ENCODE measurements around the gene ACKR1.

Gene ACKR1

DNA sequence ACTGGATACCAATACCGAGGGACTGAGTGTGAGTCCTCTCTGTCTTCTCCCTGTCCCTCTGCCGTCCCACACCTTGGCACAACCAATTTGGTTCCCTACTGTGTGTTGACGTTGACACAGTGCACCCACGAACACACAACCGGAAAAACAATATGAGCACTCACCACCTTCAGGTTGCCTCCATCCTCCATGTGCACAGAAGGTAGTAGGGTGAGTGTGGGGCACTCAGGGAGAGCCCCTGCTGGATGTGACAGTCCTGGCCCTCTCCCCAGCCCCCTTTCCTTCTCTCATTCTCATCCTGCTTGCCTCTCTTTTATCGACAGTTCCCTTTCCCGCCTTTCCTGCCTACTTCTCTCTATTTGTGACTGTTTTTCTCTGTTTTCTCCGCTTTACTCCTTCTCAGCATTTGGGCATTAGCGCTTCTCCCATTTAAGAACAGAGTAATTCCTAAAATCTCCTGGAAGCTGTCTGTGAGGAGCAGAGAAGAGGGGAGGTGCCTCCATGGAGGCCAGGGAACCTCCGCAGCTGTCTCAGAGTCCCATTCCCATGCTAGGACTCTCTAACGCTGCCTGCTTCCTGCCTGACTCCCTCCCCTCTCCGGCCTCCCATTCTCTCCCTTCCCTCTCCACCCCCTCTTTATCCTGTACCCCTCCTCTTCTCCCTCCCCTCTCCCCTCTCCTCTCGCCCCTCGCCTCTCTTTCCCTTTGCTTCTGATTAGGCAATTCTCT, 16.9 kb upstream of the ACKR1 start:
- TF ChIP-seq, protein P1, sequence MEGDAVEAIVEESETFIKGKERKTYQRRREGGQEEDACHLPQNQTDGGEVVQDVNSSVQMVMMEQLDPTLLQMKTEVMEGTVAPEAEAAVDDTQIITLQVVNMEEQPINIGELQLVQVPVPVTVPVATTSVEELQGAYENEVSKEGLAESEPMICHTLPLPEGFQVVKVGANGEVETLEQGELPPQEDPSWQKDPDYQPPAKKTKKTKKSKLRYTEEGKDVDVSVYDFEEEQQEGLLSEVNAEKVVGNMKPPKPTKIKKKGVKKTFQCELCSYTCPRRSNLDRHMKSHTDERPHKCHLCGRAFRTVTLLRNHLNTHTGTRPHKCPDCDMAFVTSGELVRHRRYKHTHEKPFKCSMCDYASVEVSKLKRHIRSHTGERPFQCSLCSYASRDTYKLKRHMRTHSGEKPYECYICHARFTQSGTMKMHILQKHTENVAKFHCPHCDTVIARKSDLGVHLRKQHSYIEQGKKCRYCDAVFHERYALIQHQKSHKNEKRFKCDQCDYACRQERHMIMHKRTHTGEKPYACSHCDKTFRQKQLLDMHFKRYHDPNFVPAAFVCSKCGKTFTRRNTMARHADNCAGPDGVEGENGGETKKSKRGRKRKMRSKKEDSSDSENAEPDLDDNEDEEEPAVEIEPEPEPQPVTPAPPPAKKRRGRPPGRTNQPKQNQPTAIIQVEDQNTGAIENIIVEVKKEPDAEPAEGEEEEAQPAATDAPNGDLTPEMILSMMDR (IDR thresholded peaks at IDR 0.05; ENCODE audit: low read depth, low read length, missing control alignments) = no peak
- DNase-seq (ENCODE audit: low read depth) = no peak
- peak overlapping the region; percentile 18; the same call in 1 of the 2 replicates for H3K4me3 ChIP-seq (ENCODE audit: low read depth, low read length)

DNA sequence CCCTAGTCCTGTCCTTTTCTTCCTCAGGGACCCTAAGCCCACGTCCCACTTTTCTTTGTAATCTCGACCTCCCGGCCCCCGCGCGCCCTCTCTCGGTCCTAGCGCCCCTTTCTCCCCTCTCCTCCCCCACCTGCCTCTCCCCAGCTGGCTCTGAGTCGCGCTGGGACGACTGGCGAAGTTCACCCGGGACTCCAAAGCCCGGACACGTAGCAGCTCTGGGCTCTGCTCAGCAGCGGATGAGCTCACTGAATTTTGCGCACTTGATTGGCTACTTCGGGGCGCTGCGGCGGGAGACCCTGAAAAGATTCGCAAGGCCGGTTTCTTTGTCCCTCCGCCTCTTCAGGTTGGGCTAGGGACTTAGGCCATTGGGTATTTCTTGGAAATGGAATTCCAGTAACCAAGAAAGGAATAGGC, 16.3 kb upstream of the ACKR1 start:
- peak overlapping the region; percentile 18; the same call in 1 of the 2 replicates for H3K4me3 ChIP-seq (ENCODE audit: low read depth, low read length)
- TF ChIP-seq, protein P1 (IDR thresholded peaks at IDR 0.05; ENCODE audit: low read depth, low read length, missing control alignments) = no peak
- DNase-seq (ENCODE audit: low read depth) = no peak

DNA sequence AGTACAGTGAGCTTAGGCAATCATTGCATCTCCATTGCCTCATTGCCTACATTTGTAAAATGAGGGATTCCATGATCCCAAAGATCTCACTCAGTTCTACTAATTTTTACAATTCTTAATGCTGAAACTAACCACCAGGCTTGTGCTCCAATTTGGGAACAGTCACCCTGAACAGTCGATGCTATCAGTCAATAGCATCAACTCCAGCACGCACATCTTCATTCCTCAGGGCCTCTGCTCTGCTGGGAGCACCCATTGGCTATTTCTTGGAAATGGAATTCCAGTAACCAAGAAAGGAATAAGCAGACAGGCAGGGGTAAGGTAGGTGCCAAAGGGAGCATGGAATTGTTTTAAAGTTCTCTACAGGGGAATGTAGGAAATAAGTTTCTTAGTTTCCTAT, 14.2 kb upstream of the ACKR1 start:
- DNase-seq (ENCODE audit: low read depth) = no peak
- no peak overlapping the region for H3K4me3 ChIP-seq (ENCODE audit: low read depth, low read length)
- TF ChIP-seq, protein P1 (IDR thresholded peaks at IDR 0.05; ENCODE audit: low read depth, low read length, missing control alignments) = no peak

DNA sequence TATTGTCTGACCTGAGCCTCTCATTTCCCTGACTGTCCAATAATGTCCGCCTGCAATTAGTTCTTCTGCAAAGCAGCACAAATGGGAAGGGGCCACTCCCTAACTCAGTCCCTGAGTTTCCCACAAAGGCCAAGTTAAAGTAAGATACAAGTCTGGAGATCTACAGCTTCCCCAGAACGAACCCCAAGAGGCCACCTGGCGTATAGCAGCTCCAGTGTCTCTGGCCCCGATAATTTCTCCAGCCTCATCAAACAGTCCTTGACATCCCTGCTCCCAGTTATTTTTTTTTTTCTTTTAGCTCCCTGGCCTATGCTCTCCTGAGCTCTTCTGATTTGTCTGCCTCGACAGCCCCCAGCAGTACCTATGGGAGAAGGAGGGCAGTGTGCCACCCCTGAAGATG, 8.1 kb upstream of the ACKR1 start:
- TF ChIP-seq, protein P1 (IDR thresholded peaks at IDR 0.05; ENCODE audit: low read depth, low read length, missing control alignments) = peak; percentile 64
- H3K4me3 ChIP-seq (ENCODE audit: low read depth, low read length) = no peak overlapping the region
- no peak for DNase-seq (ENCODE audit: low read depth)

GRCh38 chr1:159197561-159198557, 6.8 kb upstream of the ACKR1 start:
- TF ChIP-seq, protein P1 (IDR thresholded peaks at IDR 0.05; ENCODE audit: low read depth, low read length, missing control alignments) = peak; percentile 95
- H3K4me3 ChIP-seq (ENCODE audit: low read depth, low read length) = no peak overlapping the region
- DNase-seq (ENCODE audit: low read depth) = peak; percentile 25

DNA sequence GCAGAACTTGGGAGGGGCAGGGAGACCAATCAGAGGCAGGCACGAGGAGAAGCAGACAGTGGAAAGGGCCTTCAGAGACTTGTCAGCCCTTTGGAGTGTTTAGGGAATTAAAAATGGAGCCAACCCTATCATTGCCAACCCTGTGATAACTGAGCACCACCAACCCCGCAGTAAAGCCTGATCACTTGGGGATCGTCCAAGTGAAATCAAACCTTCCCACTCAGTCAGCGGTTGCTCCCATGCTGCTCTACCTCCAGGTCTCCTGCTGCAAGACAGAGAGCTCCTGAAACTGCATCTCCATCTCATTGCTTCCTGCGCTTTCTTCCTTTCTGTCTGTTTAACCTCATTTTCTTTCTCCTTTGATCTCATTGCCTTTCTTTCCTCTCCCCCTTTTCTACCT, 4.8 kb upstream of the ACKR1 start:
- DNase-seq (ENCODE audit: low read depth) = no peak
- TF ChIP-seq, protein P1 (IDR thresholded peaks at IDR 0.05; ENCODE audit: low read depth, low read length, missing control alignments) = no peak
- H3K4me3 ChIP-seq (ENCODE audit: low read depth, low read length) = no peak overlapping the region

Measured in GM12864 (cell line).